ENCODE results near the gene DXO.

The DXO gene

DNA sequence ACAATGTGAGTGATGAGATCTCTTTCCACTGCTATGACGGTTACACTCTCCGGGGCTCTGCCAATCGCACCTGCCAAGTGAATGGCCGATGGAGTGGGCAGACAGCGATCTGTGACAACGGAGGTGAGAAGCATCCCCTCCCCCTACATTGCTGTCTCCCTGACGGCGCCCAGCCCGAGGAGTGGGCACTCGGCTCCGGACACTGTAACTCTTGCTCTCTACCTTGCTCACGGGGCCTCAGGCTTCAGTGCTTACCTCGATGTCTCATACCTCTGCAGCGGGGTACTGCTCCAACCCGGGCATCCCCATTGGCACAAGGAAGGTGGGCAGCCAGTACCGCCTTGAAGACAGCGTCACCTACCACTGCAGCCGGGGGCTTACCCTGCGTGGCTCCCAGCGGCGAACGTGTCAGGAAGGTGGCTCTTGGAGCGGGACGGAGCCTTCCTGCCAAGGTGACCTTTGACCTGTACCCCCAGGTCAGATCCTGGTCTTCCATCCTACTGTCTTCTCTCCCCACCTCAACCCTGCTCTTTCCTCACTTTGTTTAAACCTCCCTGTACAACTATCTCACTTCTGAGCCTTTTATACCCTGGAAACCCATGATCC lies 24.8 kb downstream of the DXO start:
- H2AFZ ChIP-seq (ENCODE audit: low read depth, low read length, severe bottlenecking) = no peak overlapping the region
- H3K27ac ChIP-seq (ENCODE audit: low read depth, low read length) = no peak overlapping the region
- TF ChIP-seq EZH2phosphoT487 (conservative IDR thresholded peaks at IDR 0.05; ENCODE audit: low read length) = no peak
- TF ChIP-seq, protein P1, sequence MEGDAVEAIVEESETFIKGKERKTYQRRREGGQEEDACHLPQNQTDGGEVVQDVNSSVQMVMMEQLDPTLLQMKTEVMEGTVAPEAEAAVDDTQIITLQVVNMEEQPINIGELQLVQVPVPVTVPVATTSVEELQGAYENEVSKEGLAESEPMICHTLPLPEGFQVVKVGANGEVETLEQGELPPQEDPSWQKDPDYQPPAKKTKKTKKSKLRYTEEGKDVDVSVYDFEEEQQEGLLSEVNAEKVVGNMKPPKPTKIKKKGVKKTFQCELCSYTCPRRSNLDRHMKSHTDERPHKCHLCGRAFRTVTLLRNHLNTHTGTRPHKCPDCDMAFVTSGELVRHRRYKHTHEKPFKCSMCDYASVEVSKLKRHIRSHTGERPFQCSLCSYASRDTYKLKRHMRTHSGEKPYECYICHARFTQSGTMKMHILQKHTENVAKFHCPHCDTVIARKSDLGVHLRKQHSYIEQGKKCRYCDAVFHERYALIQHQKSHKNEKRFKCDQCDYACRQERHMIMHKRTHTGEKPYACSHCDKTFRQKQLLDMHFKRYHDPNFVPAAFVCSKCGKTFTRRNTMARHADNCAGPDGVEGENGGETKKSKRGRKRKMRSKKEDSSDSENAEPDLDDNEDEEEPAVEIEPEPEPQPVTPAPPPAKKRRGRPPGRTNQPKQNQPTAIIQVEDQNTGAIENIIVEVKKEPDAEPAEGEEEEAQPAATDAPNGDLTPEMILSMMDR (IDR thresholded peaks at IDR 0.05; ENCODE audit: insufficient read depth, low read length, poor library complexity, severe bottlenecking) = no peak

DNA sequence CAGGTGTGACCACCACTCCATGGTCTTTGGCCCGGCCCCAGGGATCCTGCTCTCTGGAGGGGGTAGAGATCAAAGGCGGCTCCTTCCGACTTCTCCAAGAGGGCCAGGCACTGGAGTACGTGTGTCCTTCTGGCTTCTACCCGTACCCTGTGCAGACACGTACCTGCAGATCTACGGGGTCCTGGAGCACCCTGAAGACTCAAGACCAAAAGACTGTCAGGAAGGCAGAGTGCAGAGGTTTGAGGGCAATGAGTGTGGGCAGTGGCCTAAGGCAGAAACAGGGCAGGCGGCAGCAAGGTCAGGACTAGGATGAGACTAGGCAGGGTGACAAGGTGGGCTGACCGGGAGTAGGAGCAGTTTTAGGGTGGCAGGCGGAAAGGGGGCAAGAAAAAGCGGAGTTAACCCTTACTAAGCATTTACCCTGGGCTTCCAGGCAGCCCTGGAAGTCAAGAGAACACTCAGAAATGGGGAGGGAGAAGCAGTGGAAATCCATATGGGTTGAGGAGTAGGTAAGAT lies 25.5 kb downstream of the DXO start:
- Histone ChIP-seq H3K9ac (ENCODE audit: low read length) (no peak overlapping the region), H3K79me2 (ENCODE audit: insufficient read depth, low read length) (no peaks in the 10 kb centered on the region), H3K9me2 (replicated peaks; ENCODE audit: insufficient read depth, low read length) (no peaks in the 10 kb centered on the region), H3F3A (ENCODE audit: insufficient read depth) (no peaks in the 10 kb centered on the region), H2AFZ (ENCODE audit: low read depth, low read length, severe bottlenecking) (no peak overlapping the region), H3K27ac (ENCODE audit: low read depth, low read length) (no peak overlapping the region), H3K27me3 (ENCODE audit: low read length) (no peaks in the 10 kb centered on the region), H4K20me1 (ENCODE audit: low read depth, low read length) (no peaks in the 10 kb centered on the region), H3K4me3 (ENCODE audit: insufficient read depth, low read length, poor library complexity, severe bottlenecking) (no peak overlapping the region), H3K4me2 (ENCODE audit: low read depth, low read length, poor library complexity, severe bottlenecking) (no peak overlapping the region), H3K9me3 (ENCODE audit: insufficient read depth, low read length) (no peaks in the 10 kb centered on the region), H3K36me3 (ENCODE audit: low read length) (no peaks in the 10 kb centered on the region)
- TF ChIP-seq, protein P1 (IDR thresholded peaks at IDR 0.05; ENCODE audit: insufficient read depth, low read length, poor library complexity, severe bottlenecking) = no peak
- TF ChIP-seq EZH2phosphoT487 (conservative IDR thresholded peaks at IDR 0.05; ENCODE audit: low read length) = no peak

More for the DNA sequence above, 24.8 kb downstream of the DXO start:
- Histone ChIP-seq H3K27me3 (ENCODE audit: low read length) (no peaks in the 10 kb centered on the region), H3K4me3 (ENCODE audit: insufficient read depth, low read length, poor library complexity, severe bottlenecking) (no peak overlapping the region), H3K9me2 (replicated peaks; ENCODE audit: insufficient read depth, low read length) (no peaks in the 10 kb centered on the region), H3K36me3 (ENCODE audit: low read length) (no peaks in the 10 kb centered on the region), H3K9me3 (ENCODE audit: insufficient read depth, low read length) (no peaks in the 10 kb centered on the region), H3K9ac (ENCODE audit: low read length) (no peak overlapping the region), H3K4me2 (ENCODE audit: low read depth, low read length, poor library complexity, severe bottlenecking) (no peak overlapping the region), H3F3A (ENCODE audit: insufficient read depth) (no peaks in the 10 kb centered on the region), H3K79me2 (ENCODE audit: insufficient read depth, low read length) (no peaks in the 10 kb centered on the region), H4K20me1 (ENCODE audit: low read depth, low read length) (no peaks in the 10 kb centered on the region)

DNA sequence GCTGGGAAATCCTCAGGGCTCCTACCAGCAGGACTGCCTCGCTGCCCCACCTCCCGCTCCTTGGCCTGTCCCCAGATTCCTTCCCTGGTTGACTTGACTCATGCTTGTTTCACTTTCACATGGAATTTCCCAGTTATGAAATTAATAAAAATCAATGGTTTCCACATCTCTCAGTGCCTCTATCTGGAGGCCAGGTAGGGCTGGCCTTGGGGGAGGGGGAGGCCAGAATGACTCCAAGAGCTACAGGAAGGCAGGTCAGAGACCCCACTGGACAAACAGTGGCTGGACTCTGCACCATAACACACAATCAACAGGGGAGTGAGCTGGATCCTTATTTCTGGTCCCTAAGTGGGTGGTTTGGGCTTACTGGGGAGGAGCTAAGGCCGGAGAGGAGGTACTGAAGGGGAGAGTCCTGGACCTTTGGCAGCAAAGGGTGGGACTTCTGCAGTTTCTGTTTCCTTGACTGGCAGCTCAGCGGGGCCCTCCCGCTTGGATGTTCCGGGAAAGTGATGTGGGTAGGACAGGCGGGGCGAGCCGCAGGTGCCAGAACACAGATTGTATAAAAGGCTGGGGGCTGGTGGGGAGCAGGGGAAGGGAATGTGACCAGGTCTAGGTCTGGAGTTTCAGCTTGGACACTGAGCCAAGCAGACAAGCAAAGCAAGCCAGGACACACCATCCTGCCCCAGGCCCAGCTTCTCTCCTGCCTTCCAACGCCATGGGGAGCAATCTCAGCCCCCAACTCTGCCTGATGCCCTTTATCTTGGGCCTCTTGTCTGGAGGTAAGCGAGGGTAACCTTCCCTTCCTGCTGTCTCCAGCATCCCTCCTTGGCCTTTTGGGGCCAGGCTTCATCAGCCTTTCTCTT lies 26.2 kb downstream of the DXO start, which contains the start of gene CFB:
TSS of gene CFB (plus strand) at position 589 of the 863 bp plus-strand sequence. CDS start at position 716, 127 bp downstream.
- no peak within 1 kb of the TSS for H2AFZ ChIP-seq (ENCODE audit: low read depth, low read length, severe bottlenecking)

More for the DNA sequence above, 26.2 kb downstream of the DXO start, which contains the start of gene CFB:
- Histone ChIP-seq H3K79me2 (ENCODE audit: insufficient read depth, low read length) (no peaks in the 10 kb centered on the region), H3K9me3 (ENCODE audit: insufficient read depth, low read length) (no peaks in the 10 kb centered on the region), H3K9me2 (replicated peaks; ENCODE audit: insufficient read depth, low read length) (no peaks in the 10 kb centered on the region), H3K27me3 (ENCODE audit: low read length) (no peaks in the 10 kb centered on the region), H3K36me3 (ENCODE audit: low read length) (no peaks in the 10 kb centered on the region), H3K9ac (ENCODE audit: low read length) (no peak within 1 kb of the TSS), H3K4me3 (ENCODE audit: insufficient read depth, low read length, poor library complexity, severe bottlenecking) (no peak within 1 kb of the TSS), H4K20me1 (ENCODE audit: low read depth, low read length) (no peaks in the 10 kb centered on the region), H3F3A (ENCODE audit: insufficient read depth) (no peaks in the 10 kb centered on the region), H3K4me2 (ENCODE audit: low read depth, low read length, poor library complexity, severe bottlenecking) (no peak within 1 kb of the TSS), H3K27ac (ENCODE audit: low read depth, low read length) (no peak within 1 kb of the TSS)
- TF ChIP-seq, protein P1 (IDR thresholded peaks at IDR 0.05; ENCODE audit: insufficient read depth, low read length, poor library complexity, severe bottlenecking) = no peak
- TF ChIP-seq EZH2phosphoT487 (conservative IDR thresholded peaks at IDR 0.05; ENCODE audit: low read length) = no peak

All from SU-DHL-6 (cell line).